K562 (cell line): ENCODE results near the gene UBXN6.

Experiments used
- ATF1 ChIP-seq, 2 experiments: fragments of 450-650 bp in 1 of 2; IDR thresholded peaks; 2 replicates each; pipeline ENCODE4 v1.6.1; 2016; ENCODE audit warnings: missing compliant biosample characterization in 1 of 2, missing genetic modification characterization in 1 of 2
- DPF2 ChIP-seq: fragments of 450-650 bp; IDR thresholded peaks from 2 replicates; pipeline ENCODE4 v1.6.1; 2016
- ELF4 ChIP-seq: fragments of 450-650 bp; formaldehyde crosslinking; IDR thresholded peaks from 2 replicates; pipeline ENCODE4 v1.4.0; 2022; ENCODE audit warnings: missing genetic modification characterization
- GABPA ChIP-seq: fragments of 200-800 bp; sonication (Bioruptor generic); conservative IDR thresholded peaks from 2 replicates; pipeline ENCODE4 v1.6.1; 2016; ENCODE audit warnings: low read depth, missing genetic modification characterization, missing compliant biosample characterization
- KDM1A ChIP-seq, 2 experiments: fragments of 450-650 bp; IDR thresholded peaks; 2 replicates each; pipeline ENCODE4 v1.6.1; 2016; ENCODE audit warnings: mild to moderate bottlenecking in 2 of 2
- POLR2AphosphoS5 ChIP-seq: IDR thresholded peaks from 2 replicates; pipeline ENCODE4 v1.6.1; 2011; ENCODE audit warnings: mild to moderate bottlenecking, low read depth, low read length, moderate library complexity; ENCODE audit not compliant: control insufficient read depth, insufficient read depth
- TF ChIP-seq, protein P1 (sequence below): fragments of 200-400 bp; formaldehyde crosslinking; IDR thresholded peaks from 2 replicates; pipeline ENCODE4 v1.6.1; 2017; ENCODE audit warnings: mild to moderate bottlenecking, low read depth, low read length, moderate library complexity

DNA sequence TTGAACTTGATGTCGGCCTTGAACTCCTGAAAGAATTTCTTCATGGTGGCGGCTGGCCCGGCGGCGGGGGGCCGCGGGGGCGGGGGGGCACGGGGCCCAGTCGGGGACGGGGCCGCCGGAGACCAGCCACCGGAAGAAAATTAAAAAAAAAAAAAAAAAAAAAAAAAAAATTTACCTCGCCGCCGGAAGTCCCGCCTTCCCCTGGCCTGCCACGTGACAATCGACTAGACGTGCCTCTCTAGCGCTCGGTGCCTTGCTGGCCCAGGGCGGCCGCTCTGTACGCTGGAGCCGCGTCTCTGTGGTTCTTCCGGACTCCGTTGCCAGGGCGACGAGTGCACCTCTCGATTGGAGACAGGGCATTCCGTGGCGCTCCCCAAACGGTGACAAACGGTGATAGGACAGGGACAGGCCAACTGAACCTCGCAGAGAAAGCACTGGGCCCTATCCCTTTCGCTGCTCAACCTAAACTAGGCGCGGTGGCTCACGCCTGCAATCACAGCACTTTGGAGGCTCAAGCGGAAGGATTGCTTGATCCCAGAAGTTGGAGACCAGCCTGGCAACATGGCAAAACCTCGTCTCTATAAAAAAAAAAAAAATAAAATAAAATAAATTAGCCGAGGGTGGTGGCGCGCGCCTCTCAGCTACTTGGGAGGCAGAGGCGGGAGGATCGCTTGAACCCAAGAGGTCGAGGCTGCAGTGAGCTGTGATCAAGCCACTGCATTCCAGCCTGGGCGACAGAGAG lies at the start of gene UBXN6:
- TF ChIP-seq KDM1A (IDR thresholded peaks at IDR 0.05) (no peak), POLR2AphosphoS5 (no peak), ATF1 (CRISPR knock-in tag; IDR thresholded peaks at IDR 0.05) (no peak), ATF1 (tag; IDR thresholded peaks at IDR 0.05) (peak; percentile 64), ELF4 (no peak), GABPA (tag) (peak; percentile 98), DPF2 (no peak; the same call in 1 of the 2 replicates)
- TF ChIP-seq, protein P1, sequence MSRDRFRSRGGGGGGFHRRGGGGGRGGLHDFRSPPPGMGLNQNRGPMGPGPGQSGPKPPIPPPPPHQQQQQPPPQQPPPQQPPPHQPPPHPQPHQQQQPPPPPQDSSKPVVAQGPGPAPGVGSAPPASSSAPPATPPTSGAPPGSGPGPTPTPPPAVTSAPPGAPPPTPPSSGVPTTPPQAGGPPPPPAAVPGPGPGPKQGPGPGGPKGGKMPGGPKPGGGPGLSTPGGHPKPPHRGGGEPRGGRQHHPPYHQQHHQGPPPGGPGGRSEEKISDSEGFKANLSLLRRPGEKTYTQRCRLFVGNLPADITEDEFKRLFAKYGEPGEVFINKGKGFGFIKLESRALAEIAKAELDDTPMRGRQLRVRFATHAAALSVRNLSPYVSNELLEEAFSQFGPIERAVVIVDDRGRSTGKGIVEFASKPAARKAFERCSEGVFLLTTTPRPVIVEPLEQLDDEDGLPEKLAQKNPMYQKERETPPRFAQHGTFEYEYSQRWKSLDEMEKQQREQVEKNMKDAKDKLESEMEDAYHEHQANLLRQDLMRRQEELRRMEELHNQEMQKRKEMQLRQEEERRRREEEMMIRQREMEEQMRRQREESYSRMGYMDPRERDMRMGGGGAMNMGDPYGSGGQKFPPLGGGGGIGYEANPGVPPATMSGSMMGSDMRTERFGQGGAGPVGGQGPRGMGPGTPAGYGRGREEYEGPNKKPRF = no peak
